ENCODE data around the gene CAPN13.

Gene CAPN13

GRCh38 chr2:30770816-30771576 lies 36.2 kb downstream of the CAPN13 start:
- Histone ChIP-seq H3K9ac (ENCODE audit: low read depth, low read length) (no peak overlapping the region), H3K27me3 (ENCODE audit: control insufficient read depth, insufficient read depth, low read length) (no peaks in the 10 kb centered on the region), H3K9me3 (ENCODE audit: control insufficient read depth, insufficient read depth, low read length) (no peaks in the 10 kb centered on the region), H3K4me3 (ENCODE audit: low read depth, low read length) (no peak overlapping the region), H3K36me3 (ENCODE audit: control insufficient read depth, insufficient read depth, low read length) (no peaks in the 10 kb centered on the region), H3K4me1 (ENCODE audit: control insufficient read depth, insufficient read depth, low read length) (no peaks in the 10 kb centered on the region), H3K27ac (ENCODE audit: low read depth, low read length) (no peak overlapping the region)

- Histone ChIP-seq H3K36me3 (ENCODE audit: control insufficient read depth, insufficient read depth, low read length) (no peaks in the 10 kb centered on the region), H3K4me3 (ENCODE audit: low read depth, low read length) (no peak overlapping the region), H3K9ac (ENCODE audit: low read depth, low read length) (no peak overlapping the region), H3K4me1 (ENCODE audit: control insufficient read depth, insufficient read depth, low read length) (no peaks in the 10 kb centered on the region), H3K27ac (ENCODE audit: low read depth, low read length) (no peak overlapping the region), H3K9me3 (ENCODE audit: control insufficient read depth, insufficient read depth, low read length) (no peaks in the 10 kb centered on the region), H3K27me3 (ENCODE audit: control insufficient read depth, insufficient read depth, low read length) (no peaks in the 10 kb centered on the region)
Measured at GRCh38 chr2:30769891-30770462, 37.3 kb downstream of the CAPN13 start.

GRCh38 chr2:30769481-30769780 lies 37.8 kb downstream of the CAPN13 start:
- H3K9ac ChIP-seq (ENCODE audit: low read depth, low read length), result no peak overlapping the region
- no peak overlapping the region for H3K27ac ChIP-seq (ENCODE audit: low read depth, low read length)
- H3K27me3 ChIP-seq (ENCODE audit: control insufficient read depth, insufficient read depth, low read length), result no peaks in the 10 kb centered on the region
- no peaks in the 10 kb centered on the region for H3K4me1 ChIP-seq (ENCODE audit: control insufficient read depth, insufficient read depth, low read length)
- H3K36me3 ChIP-seq (ENCODE audit: control insufficient read depth, insufficient read depth, low read length), result no peaks in the 10 kb centered on the region
- H3K9me3 ChIP-seq (ENCODE audit: control insufficient read depth, insufficient read depth, low read length), result no peaks in the 10 kb centered on the region
- H3K4me3 ChIP-seq (ENCODE audit: low read depth, low read length), result no peak overlapping the region

- Histone ChIP-seq H3K27ac (ENCODE audit: low read depth, low read length) (no peak overlapping the region), H3K4me1 (ENCODE audit: control insufficient read depth, insufficient read depth, low read length) (no peaks in the 10 kb centered on the region), H3K36me3 (ENCODE audit: control insufficient read depth, insufficient read depth, low read length) (no peaks in the 10 kb centered on the region), H3K9ac (ENCODE audit: low read depth, low read length) (no peak overlapping the region), H3K4me3 (ENCODE audit: low read depth, low read length) (no peak overlapping the region), H3K27me3 (ENCODE audit: control insufficient read depth, insufficient read depth, low read length) (no peaks in the 10 kb centered on the region), H3K9me3 (ENCODE audit: control insufficient read depth, insufficient read depth, low read length) (no peaks in the 10 kb centered on the region)
Measured at GRCh38 chr2:30768708-30769480, 38.4 kb downstream of the CAPN13 start.

DNA sequence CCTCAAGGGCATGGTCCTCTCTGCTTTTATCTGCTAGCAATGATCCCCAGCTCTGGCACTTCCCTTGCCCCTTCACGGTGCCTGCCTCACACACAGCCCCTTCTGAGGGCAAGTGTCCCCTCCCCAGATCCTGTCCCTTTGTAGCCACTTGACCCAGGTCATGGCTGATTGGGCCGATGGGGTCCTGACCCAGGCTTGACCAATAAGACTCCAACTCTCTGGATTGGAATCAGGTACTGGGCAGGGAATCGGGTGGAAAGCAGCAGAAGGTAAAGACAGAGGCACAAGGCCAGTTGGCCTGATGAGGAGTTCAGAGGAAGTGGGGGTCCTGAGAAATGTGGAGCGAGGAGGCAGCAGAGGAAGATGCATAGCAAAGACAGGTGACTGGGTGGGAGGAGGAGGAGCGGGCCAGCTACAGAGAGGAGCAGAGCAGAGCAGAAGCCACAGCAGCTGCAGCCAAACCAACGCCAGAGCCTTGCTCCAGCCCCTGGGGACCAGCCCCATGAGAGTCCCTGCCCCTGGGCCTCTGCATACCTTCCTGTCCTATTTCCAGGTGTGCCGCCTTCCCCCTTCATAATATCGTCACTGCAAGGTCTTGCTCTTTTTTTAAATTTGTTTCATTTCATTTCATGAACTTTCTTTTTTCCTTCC lies 39.1 kb downstream of the CAPN13 start:
- Histone ChIP-seq H3K9ac (ENCODE audit: low read depth, low read length) (no peak overlapping the region), H3K4me3 (ENCODE audit: low read depth, low read length) (no peak overlapping the region), H3K27me3 (ENCODE audit: control insufficient read depth, insufficient read depth, low read length) (no peaks in the 10 kb centered on the region), H3K36me3 (ENCODE audit: control insufficient read depth, insufficient read depth, low read length) (no peaks in the 10 kb centered on the region), H3K4me1 (ENCODE audit: control insufficient read depth, insufficient read depth, low read length) (no peaks in the 10 kb centered on the region), H3K27ac (ENCODE audit: low read depth, low read length) (no peak overlapping the region), H3K9me3 (ENCODE audit: control insufficient read depth, insufficient read depth, low read length) (no peaks in the 10 kb centered on the region)

DNA sequence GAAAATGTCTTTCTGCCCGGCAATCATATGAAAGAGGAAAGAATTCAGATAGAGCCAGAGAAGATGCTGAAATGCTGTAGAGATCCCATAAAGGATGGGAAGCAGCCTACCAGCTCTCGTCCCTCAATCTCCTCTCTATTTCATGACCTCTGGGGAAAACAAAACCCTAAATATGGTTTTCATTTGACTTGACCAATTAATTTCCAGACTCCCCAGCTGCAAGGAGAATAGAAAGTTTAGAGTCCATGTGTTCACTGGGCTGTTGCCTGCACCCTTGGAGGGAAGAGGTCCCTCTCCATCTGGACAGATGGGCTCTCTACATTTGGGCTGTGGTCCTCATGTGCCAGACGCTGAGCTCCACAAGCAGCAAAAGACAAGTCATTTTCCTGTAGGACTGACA lies 40.6 kb downstream of the CAPN13 start:
- Histone ChIP-seq H3K4me3 (ENCODE audit: low read depth, low read length) (no peak overlapping the region), H3K9ac (ENCODE audit: low read depth, low read length) (no peak overlapping the region), H3K27ac (ENCODE audit: low read depth, low read length) (no peak overlapping the region), H3K4me1 (ENCODE audit: control insufficient read depth, insufficient read depth, low read length) (no peaks in the 10 kb centered on the region), H3K9me3 (ENCODE audit: control insufficient read depth, insufficient read depth, low read length) (no peaks in the 10 kb centered on the region), H3K36me3 (ENCODE audit: control insufficient read depth, insufficient read depth, low read length) (no peaks in the 10 kb centered on the region), H3K27me3 (ENCODE audit: control insufficient read depth, insufficient read depth, low read length) (no peaks in the 10 kb centered on the region)

DNA sequence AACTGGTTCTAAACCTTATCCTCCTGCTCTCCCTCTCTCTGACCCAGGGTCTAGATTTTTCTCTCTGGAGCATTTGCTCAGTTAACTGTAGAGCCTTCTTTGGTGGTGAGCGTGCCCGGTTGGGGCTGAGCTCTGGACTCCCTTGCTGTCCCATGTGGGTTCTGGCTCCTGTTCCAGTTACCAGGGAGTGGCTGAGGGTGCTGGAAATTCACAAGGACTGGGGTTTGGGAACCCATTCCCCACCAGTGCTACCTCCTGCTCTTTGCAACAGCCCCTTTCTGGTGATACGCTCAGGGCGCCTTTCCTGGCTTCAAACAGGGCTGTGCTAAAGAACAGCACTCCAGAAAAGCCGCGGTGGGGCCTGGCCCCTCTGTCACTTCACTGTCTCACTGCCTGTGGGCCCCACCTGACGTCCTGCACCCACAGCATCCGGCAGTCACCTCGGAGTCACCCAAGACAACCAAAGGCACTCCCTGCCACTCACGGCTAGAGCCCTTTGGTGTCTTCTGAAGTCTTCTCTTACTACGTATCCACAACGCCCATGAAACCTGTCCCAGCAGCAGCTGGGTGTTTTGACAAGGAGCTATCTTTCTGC lies 41.3 kb downstream of the CAPN13 start:
- Histone ChIP-seq H3K27ac (ENCODE audit: low read depth, low read length) (no peak overlapping the region), H3K9me3 (ENCODE audit: control insufficient read depth, insufficient read depth, low read length) (no peaks in the 10 kb centered on the region), H3K4me1 (ENCODE audit: control insufficient read depth, insufficient read depth, low read length) (no peaks in the 10 kb centered on the region), H3K9ac (ENCODE audit: low read depth, low read length) (no peak overlapping the region), H3K36me3 (ENCODE audit: control insufficient read depth, insufficient read depth, low read length) (no peaks in the 10 kb centered on the region), H3K27me3 (ENCODE audit: control insufficient read depth, insufficient read depth, low read length) (no peaks in the 10 kb centered on the region), H3K4me3 (ENCODE audit: low read depth, low read length) (no peak overlapping the region)

- Histone ChIP-seq H3K27me3 (ENCODE audit: control insufficient read depth, insufficient read depth, low read length) (no peaks in the 10 kb centered on the region), H3K36me3 (ENCODE audit: control insufficient read depth, insufficient read depth, low read length) (no peaks in the 10 kb centered on the region), H3K9me3 (ENCODE audit: control insufficient read depth, insufficient read depth, low read length) (no peaks in the 10 kb centered on the region), H3K27ac (ENCODE audit: low read depth, low read length) (no peak overlapping the region), H3K4me1 (ENCODE audit: control insufficient read depth, insufficient read depth, low read length) (no peaks in the 10 kb centered on the region), H3K9ac (ENCODE audit: low read depth, low read length) (no peak overlapping the region), H3K4me3 (ENCODE audit: low read depth, low read length) (no peak overlapping the region)
Measured at GRCh38 chr2:30765191-30765590, 42.1 kb downstream of the CAPN13 start.

GRCh38 chr2:30764021-30764800 lies 43.0 kb downstream of the CAPN13 start:
- no peak overlapping the region for H3K4me3 ChIP-seq (ENCODE audit: low read depth, low read length)
- H3K4me1 ChIP-seq (ENCODE audit: control insufficient read depth, insufficient read depth, low read length), result no peaks in the 10 kb centered on the region
- H3K9me3 ChIP-seq (ENCODE audit: control insufficient read depth, insufficient read depth, low read length), result no peaks in the 10 kb centered on the region

DNA sequence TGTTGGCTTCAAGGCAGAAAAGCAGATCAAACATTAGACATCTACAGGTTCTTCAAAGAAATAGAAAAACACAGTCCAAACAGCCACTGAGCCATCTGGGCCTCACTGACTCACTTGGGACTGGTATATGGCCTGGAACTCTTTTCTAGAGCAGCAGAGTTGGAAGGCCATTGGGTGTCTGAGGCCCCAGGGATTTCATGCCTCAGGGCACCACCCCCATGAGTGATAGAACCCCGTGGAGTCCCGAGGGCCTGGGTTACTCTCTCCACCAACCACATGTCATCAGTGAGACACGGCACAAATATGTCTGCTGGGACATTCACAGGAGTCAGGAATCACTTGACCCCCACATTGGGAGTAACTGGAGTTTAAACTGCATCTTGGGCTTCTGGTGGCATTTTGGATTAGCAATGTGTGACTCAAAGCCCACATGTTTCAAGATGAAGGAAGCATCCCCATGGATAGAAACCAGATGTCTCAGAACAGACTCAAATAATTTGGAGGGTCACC lies 44.0 kb downstream of the CAPN13 start:
- H3K27ac ChIP-seq (ENCODE audit: low read depth, low read length), result no peak overlapping the region
- H3K9ac ChIP-seq (ENCODE audit: low read depth, low read length), result no peak overlapping the region
- H3K36me3 ChIP-seq (ENCODE audit: control insufficient read depth, insufficient read depth, low read length), result no peaks in the 10 kb centered on the region
- H3K4me3 ChIP-seq (ENCODE audit: low read depth, low read length), result no peak overlapping the region
- H3K9me3 ChIP-seq (ENCODE audit: control insufficient read depth, insufficient read depth, low read length), result no peaks in the 10 kb centered on the region
- H3K4me1 ChIP-seq (ENCODE audit: control insufficient read depth, insufficient read depth, low read length), result no peaks in the 10 kb centered on the region
- H3K27me3 ChIP-seq (ENCODE audit: control insufficient read depth, insufficient read depth, low read length), result no peaks in the 10 kb centered on the region

More at GRCh38 chr2:30764021-30764800, 43.0 kb downstream of the CAPN13 start:
- Histone ChIP-seq H3K27me3 (ENCODE audit: control insufficient read depth, insufficient read depth, low read length) (no peaks in the 10 kb centered on the region), H3K36me3 (ENCODE audit: control insufficient read depth, insufficient read depth, low read length) (no peaks in the 10 kb centered on the region), H3K27ac (ENCODE audit: low read depth, low read length) (no peak overlapping the region), H3K9ac (ENCODE audit: low read depth, low read length) (no peak overlapping the region)
